MM.1S (cell line): ENCODE results near the gene PTGER2.

ENCODE experiments used
- DNase-seq: peaks from one replicate; pipeline ENCODE4 v3.0.0-alpha.2; 2015
- H2AFZ ChIP-seq: fragments of 300-600 bp; sonication (generic); 2 replicates; pipeline ENCODE4 v1.6.0; 2016; ENCODE audit warnings: antibody characterized with exemption, low read length
- H3F3A ChIP-seq: fragments of 300-600 bp; sonication (generic); 2 replicates; pipeline ENCODE4 v1.6.1; 2016; ENCODE audit warnings: mild to moderate bottlenecking, antibody characterized with exemption, low read length, moderate library complexity, mixed read lengths; ENCODE audit not compliant: insufficient read depth
- H3K27ac ChIP-seq: fragments of 300-600 bp; sonication (generic); 2 replicates; pipeline ENCODE4 v1.5.1; 2016; ENCODE audit warnings: mild to moderate bottlenecking, low read length
- H3K27me3 ChIP-seq: fragments of 300-600 bp; sonication (generic); replicated peaks from 2 replicates; pipeline ENCODE4 v1.6.0; 2016; ENCODE audit warnings: low read length; ENCODE audit not compliant: insufficient read depth
- H3K36me3 ChIP-seq: fragments of 300-600 bp; sonication (generic); replicated peaks from 2 replicates; pipeline ENCODE4 v1.6.1; 2016; ENCODE audit warnings: mild to moderate bottlenecking, low read length, mixed read lengths; ENCODE audit not compliant: insufficient read depth
- H3K4me1 ChIP-seq: fragments of 300-600 bp; sonication (generic); 2 replicates; pipeline ENCODE4 v1.6.1; 2016; ENCODE audit warnings: low read length, mixed read lengths
- H3K4me2 ChIP-seq: fragments of 300-600 bp; sonication (generic); 2 replicates; pipeline ENCODE4 v1.6.0; 2016; ENCODE audit warnings: low read depth, low read length
- H3K4me3 ChIP-seq: fragments of 300-600 bp; sonication (generic); 2 replicates; pipeline ENCODE4 v1.5.1; 2016; ENCODE audit warnings: low read length, mixed read lengths
- H3K79me2 ChIP-seq: fragments of 300-600 bp; sonication (generic); 2 replicates; pipeline ENCODE4 v1.6.1; 2016; ENCODE audit warnings: mixed run types, low read length, mixed read lengths
- H3K9ac ChIP-seq: fragments of 300-600 bp; sonication (generic); 2 replicates; pipeline ENCODE4 v1.6.1; 2016; ENCODE audit warnings: low read length, mixed read lengths
- H3K9me2 ChIP-seq: fragments of 300-600 bp; sonication (generic); replicated peaks from 2 replicates; pipeline ENCODE4 v1.6.1; 2016; ENCODE audit warnings: mild to moderate bottlenecking, low read length, mixed read lengths; ENCODE audit not compliant: insufficient read depth
- H3K9me3 ChIP-seq: fragments of 300-600 bp; sonication (generic); replicated peaks from 2 replicates; pipeline ENCODE4 v1.6.1; 2016; ENCODE audit warnings: mild to moderate bottlenecking, low read length, mixed read lengths; ENCODE audit not compliant: insufficient read depth
- H4K20me1 ChIP-seq: fragments of 300-600 bp; sonication (generic); 2 replicates; pipeline ENCODE4 v1.6.1; 2016; ENCODE audit warnings: mild to moderate bottlenecking, low read length, moderate library complexity, mixed read lengths; ENCODE audit not compliant: insufficient read depth
- EZH2 ChIP-seq: fragments of 300-600 bp; sonication (generic); optimal IDR thresholded peaks from 2 replicates; pipeline ENCODE3; 2017; ENCODE audit warnings: low read depth, mild to moderate bottlenecking, antibody characterized with exemption, low read length, mixed read lengths
- EZH2phosphoT487 ChIP-seq: fragments of 300-600 bp; sonication (generic); IDR thresholded peaks from 2 replicates; pipeline ENCODE4 v1.6.1; 2018; ENCODE audit warnings: antibody characterized with exemption, low read length
- TF ChIP-seq, protein P1 (sequence below): fragments of 300-600 bp; sonication (generic); IDR thresholded peaks from 2 replicates; pipeline ENCODE4 v1.5.1; 2016; ENCODE audit warnings: antibody characterized with exemption, low read length, mixed read lengths

PTGER2 gene

DNA sequence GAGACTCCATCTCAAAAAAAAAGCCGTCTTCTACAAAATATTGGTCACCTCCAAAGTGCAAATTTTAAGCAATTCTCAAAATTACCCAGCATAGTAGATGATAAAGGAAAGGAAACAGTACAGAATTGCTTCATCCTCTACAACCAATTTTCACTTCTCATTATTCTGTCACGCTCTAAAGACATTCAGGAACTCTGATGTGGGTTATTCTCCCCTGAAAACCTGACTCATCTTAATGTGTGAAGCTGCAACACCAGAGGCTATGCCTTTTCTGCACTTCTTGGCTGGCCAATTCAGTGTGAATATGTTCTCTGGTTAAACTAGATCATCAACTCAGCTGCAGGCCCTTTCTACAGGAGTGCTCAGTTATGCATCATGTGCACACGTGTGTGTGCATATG is 11.0 kb downstream of the PTGER2 start:
- TF ChIP-seq EZH2, result no peak
- TF ChIP-seq, protein P1, sequence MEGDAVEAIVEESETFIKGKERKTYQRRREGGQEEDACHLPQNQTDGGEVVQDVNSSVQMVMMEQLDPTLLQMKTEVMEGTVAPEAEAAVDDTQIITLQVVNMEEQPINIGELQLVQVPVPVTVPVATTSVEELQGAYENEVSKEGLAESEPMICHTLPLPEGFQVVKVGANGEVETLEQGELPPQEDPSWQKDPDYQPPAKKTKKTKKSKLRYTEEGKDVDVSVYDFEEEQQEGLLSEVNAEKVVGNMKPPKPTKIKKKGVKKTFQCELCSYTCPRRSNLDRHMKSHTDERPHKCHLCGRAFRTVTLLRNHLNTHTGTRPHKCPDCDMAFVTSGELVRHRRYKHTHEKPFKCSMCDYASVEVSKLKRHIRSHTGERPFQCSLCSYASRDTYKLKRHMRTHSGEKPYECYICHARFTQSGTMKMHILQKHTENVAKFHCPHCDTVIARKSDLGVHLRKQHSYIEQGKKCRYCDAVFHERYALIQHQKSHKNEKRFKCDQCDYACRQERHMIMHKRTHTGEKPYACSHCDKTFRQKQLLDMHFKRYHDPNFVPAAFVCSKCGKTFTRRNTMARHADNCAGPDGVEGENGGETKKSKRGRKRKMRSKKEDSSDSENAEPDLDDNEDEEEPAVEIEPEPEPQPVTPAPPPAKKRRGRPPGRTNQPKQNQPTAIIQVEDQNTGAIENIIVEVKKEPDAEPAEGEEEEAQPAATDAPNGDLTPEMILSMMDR, result no peak
- TF ChIP-seq EZH2phosphoT487, result no peak
- Histone ChIP-seq H3K9me3 (no peaks in the 10 kb centered on the region), H3K27ac (no peak overlapping the region), H3K4me1 (no peaks in the 10 kb centered on the region), H3F3A (no peaks in the 10 kb centered on the region), H3K9me2 (no peaks in the 10 kb centered on the region), H4K20me1 (no peaks in the 10 kb centered on the region), H2AFZ (no peak overlapping the region), H3K4me3 (no peak overlapping the region), H3K4me2 (no peak overlapping the region), H3K36me3 (no peaks in the 10 kb centered on the region), H3K9ac (no peak overlapping the region), H3K79me2 (no peaks in the 10 kb centered on the region), H3K27me3 (no peaks in the 10 kb centered on the region)
- DNase-seq, result no peak

DNA sequence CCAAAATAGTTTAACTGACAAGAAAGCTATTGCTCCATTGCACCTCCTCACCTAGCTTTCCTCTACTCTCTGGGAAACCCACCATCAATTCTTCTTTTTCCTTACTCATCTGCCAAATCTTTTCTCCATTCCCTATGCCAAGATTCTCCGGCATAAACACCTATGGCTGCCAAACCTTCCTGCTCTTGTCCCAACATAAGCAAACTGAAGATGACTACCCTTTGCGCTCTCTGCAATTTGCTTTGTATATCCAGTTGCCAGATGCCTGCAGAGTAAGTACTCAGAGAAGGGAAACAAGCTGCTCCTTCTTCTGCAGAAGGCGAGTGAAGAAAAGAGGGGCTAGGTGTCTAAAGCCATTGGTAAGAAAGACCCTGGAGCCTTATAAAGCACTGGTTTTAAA is 11.5 kb downstream of the PTGER2 start:
- Histone ChIP-seq H3K4me2 (no peak overlapping the region), H3K9ac (no peak overlapping the region), H3K4me3 (no peak overlapping the region), H3K36me3 (no peaks in the 10 kb centered on the region), H3K27ac (no peak overlapping the region), H4K20me1 (no peaks in the 10 kb centered on the region), H3K27me3 (no peaks in the 10 kb centered on the region), H3K79me2 (no peaks in the 10 kb centered on the region), H3K9me2 (no peaks in the 10 kb centered on the region), H3K4me1 (no peaks in the 10 kb centered on the region), H3K9me3 (no peaks in the 10 kb centered on the region), H3F3A (no peaks in the 10 kb centered on the region), H2AFZ (no peak overlapping the region)
- DNase-seq, result no peak
- TF ChIP-seq EZH2phosphoT487 (no peak), EZH2 (no peak)
- TF ChIP-seq, protein P1, result no peak

DNA sequence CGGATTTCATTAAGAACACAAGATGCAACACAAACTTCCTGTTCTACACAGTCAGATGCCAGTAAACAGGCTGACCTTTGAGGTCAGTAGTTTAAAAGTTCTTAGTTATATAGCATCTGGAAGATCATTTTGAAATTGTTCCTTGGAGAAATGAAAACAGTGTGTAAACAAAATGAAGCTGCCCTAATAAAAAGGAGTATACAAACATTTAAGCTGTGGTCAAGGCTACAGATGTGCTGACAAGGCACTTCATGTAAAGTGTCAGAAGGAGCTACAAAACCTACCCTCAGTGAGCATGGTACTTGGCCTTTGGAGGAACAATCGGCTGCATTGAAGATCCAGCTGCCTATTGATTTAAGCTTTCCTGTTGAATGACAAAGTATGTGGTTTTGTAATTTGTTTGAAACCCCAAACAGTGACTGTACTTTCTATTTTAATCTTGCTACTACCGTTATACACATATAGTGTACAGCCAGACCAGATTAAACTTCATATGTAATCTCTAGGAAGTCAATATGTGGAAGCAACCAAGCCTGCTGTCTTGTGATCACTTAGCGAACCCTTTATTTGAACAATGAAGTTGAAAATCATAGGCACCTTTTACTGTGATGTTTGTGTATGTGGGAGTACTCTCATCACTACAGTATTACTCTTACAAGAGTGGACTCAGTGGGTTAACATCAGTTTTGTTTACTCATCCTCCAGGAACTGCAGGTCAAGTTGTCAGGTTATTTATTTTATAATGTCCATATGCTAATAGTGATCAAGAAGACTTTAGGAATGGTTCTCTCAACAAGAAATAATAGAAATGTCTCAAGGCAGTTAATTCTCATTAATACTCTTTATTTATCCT is 13.5 kb downstream of the PTGER2 start:
- no peaks in the 10 kb centered on the region for H3F3A ChIP-seq
- no peaks in the 10 kb centered on the region for H3K9me3 ChIP-seq
- DNase-seq, result no peak
- H4K20me1 ChIP-seq, result no peaks in the 10 kb centered on the region
- H3K9ac ChIP-seq, result no peak overlapping the region
- no peak overlapping the region for H3K27ac ChIP-seq
- no peaks in the 10 kb centered on the region for H3K4me1 ChIP-seq
- no peak overlapping the region for H2AFZ ChIP-seq
- H3K4me2 ChIP-seq, result no peak overlapping the region
- H3K79me2 ChIP-seq, result no peaks in the 10 kb centered on the region
- H3K36me3 ChIP-seq, result no peaks in the 10 kb centered on the region
- H3K27me3 ChIP-seq, result no peaks in the 10 kb centered on the region
- no peaks in the 10 kb centered on the region for H3K9me2 ChIP-seq
- TF ChIP-seq, protein P1, result no peak
- TF ChIP-seq EZH2 (no peak), EZH2phosphoT487 (no peak)
- no peak overlapping the region for H3K4me3 ChIP-seq
